Naive B cell (primary cell): Measurements from ENCODE around the gene TYROBP. TPM values are rescaled to one million over a fixed set of nuclear protein-coding genes. Genes with fewer than 3 reads are reported as not detected.
A peak's percentile ranks its signal among the peaks of the same experiment; 100 is the strongest.

Experiments
- ATAC-seq, 2 donors: fragments of 150-1000 bp; cut with Tn5 transposase; 2 replicates each; pipeline ENCODE4 v1.10.0; 2021; ENCODE audit warnings: low read depth in 2 of 2, mild to moderate bottlenecking in 2 of 2, moderate library complexity in 2 of 2
- DNase-seq: peaks from one replicate; pipeline ENCODE4 v3.0.0; 2022
- H3K27ac Mint-ChIP-seq, 6 donors: one replicate each; pipeline ENCODE4 v1.8.0; 2020 to 2022; ENCODE audit warnings: mild to moderate bottlenecking in 6 of 6, mixed read lengths in 6 of 6, moderate library complexity in 5 of 6, inconsistent platforms in 2 of 6
- H3K27me3 Mint-ChIP-seq, 3 donors: one replicate each; pipeline ENCODE4 v1.8.0; 2021 to 2022; ENCODE audit warnings: mixed read lengths in 3 of 3, mild to moderate bottlenecking in 1 of 3
- H3K36me3 Mint-ChIP-seq, 2 donors: one replicate each; pipeline ENCODE4 v1.8.0; 2020 to 2022; ENCODE audit warnings: mixed read lengths in 2 of 2, inconsistent platforms in 1 of 2, mild to moderate bottlenecking in 1 of 2
- H3K4me1 Mint-ChIP-seq, 3 donors: one replicate each; pipeline ENCODE4 v1.8.0; 2020 to 2022; ENCODE audit warnings: mixed read lengths in 3 of 3, inconsistent platforms in 1 of 3, mild to moderate bottlenecking in 1 of 3, moderate library complexity in 1 of 3
- H3K4me3 Mint-ChIP-seq, 8 donors: one replicate each; pipeline ENCODE4 v1.8.0; 2020 to 2022; ENCODE audit warnings: mild to moderate bottlenecking in 8 of 8, mixed read lengths in 8 of 8, moderate library complexity in 8 of 8, inconsistent platforms in 2 of 8
- H3K9me3 Mint-ChIP-seq, 7 donors: one replicate each; pipeline ENCODE4 v1.8.0; 2020 to 2022; ENCODE audit warnings: mixed read lengths in 7 of 7, mild to moderate bottlenecking in 5 of 7, inconsistent platforms in 2 of 7, moderate library complexity in 1 of 7
- polyA plus RNA-seq, 6 donors: library from polyadenylated mRNA; unstranded; fragments of 300-500 nt; fragmentation: Illumina TruSeq; gene quantifications; one replicate each; pipeline ENCODE4 v1.2.3, GENCODE V29; 2021; ENCODE audit warnings: low read depth in 6 of 6

The TYROBP gene
- polyA plus RNA-seq, 6 donors from 2014 or later: 3.4 to 28.6 (median 8.3) TPM

GRCh38 chr19:35859414-35859813 is 48.7 kb downstream of the TYROBP start:
- H3K27me3 Mint-ChIP-seq: peaks cover 53 to 87% (median 80%) of the 10 kb centered on the region in 3 donors
- no peak for ATAC-seq
- no peak overlapping the region for H3K4me3 Mint-ChIP-seq
- peaks cover 0 to 7% of the 10 kb centered on the region in 2 donors for H3K36me3 Mint-ChIP-seq
- H3K9me3 Mint-ChIP-seq: peaks cover 0 to 6% (median 0%) of the 10 kb centered on the region in 7 donors
- peaks cover 14 to 24% (median 17%) of the 10 kb centered on the region in 3 donors for H3K4me1 Mint-ChIP-seq
- H3K27ac Mint-ChIP-seq: no peak overlapping the region
- DNase-seq: no peak

GRCh38 chr19:35858311-35858710 is 49.8 kb downstream of the TYROBP start:
- Mint-ChIP-seq H3K27ac (no peak overlapping the region), H3K4me1 (peaks cover 14 to 24% (median 17%) of the 10 kb centered on the region in 3 donors), H3K4me3 (peak overlapping the region in 4 of 8 donors; percentile 37 to 72 (median 54)), H3K36me3 (peaks cover 0 to 7% of the 10 kb centered on the region in 2 donors), H3K27me3 (peaks cover 54 to 86% (median 83%) of the 10 kb centered on the region in 3 donors), H3K9me3 (peaks cover 0 to 6% (median 0%) of the 10 kb centered on the region in 7 donors)
- ATAC-seq (no peak), DNase-seq (no peak)

DNA sequence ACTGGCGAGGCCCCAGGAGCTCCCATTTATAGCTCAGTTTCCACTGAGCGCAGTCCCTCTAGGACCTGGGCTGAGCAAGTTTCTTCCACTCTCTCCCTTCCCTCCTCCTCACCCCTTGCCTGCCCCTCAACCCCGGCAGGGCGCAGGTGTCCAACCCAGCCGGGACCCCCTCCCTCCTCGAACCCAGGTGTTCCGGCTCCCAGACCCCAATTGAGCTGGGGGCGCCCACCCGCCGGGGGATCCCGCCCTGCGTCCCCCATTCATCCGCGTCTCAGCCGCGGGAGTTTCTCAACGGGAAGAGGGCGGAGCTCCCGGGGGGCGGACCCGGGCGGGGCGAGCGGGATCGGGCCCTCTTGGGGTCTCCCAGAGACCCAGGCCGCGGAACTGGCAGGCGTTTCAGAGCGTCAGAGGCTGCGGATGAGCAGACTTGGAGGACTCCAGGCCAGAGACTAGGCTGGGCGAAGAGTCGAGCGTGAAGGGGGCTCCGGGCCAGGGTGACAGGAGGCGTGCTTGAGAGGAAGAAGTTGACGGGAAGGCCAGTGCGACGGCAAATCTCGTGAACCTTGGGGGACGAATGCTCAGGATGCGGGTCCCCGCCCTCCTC is 51.4 kb downstream of the TYROBP start, which contains the start of gene KIRREL2:
Gene KIRREL2, plus strand, starts transcription at position 366 of the 604 bp plus-strand sequence. Its CDS starts 209 bp downstream, at position 575.
- H3K27ac Mint-ChIP-seq: peak within 1 kb of the TSS in 1 of 6 donors; percentile 80

More for the DNA sequence above, 51.4 kb downstream of the TYROBP start, which contains the start of gene KIRREL2:
- peaks cover 17 to 24% (median 17%) of the 10 kb centered on the region in 3 donors for H3K4me1 Mint-ChIP-seq
- ATAC-seq (peak; percentile 41 to 46), DNase-seq (no peak)
- peaks cover 59 to 89% (median 86%) of the 10 kb centered on the region in 3 donors for H3K27me3 Mint-ChIP-seq
- H3K4me3 Mint-ChIP-seq: peak within 1 kb of the TSS; percentile 56 to 89 (median 82)
- H3K36me3 Mint-ChIP-seq: peaks cover 0 to 5% of the 10 kb centered on the region in 2 donors
- H3K9me3 Mint-ChIP-seq: peaks cover 0 to 5% (median 0%) of the 10 kb centered on the region in 7 donors

Other genes starting within 250 kb of the TYROBP start
- gene UPK1A, start 241.8 kb downstream of the TYROBP start, polyA plus RNA-seq: not detected
- 1 to 10 TPM in 1 of 6 donors, under 1 TPM in 4, not detected in 1; 0.21 to 1.3 (median 0.70) TPM for gene ZBTB32, start 203.7 kb downstream of the TYROBP start, polyA plus RNA-seq
- 1 to 10 TPM in 2 of 6 donors, under 1 TPM in 4; 0.35 to 2.2 (median 0.76) TPM for gene KMT2B, start 190.3 kb downstream of the TYROBP start, polyA plus RNA-seq
- 100 to 1,000 TPM; 114 to 195 (median 134) TPM for gene IGFLR1, start 165.8 kb downstream of the TYROBP start, polyA plus RNA-seq
- gene U2AF1L4, start 162.9 kb downstream of the TYROBP start, polyA plus RNA-seq: 10 to 100 TPM; 26.1 to 41.0 (median 32.5) TPM
- 100 to 1,000 TPM in 2 of 6 donors, 10 to 100 TPM in 4; 82.4 to 105 (median 94.3) TPM for gene PSENEN, start 162.6 kb downstream of the TYROBP start, polyA plus RNA-seq
- gene LIN37, start 159.7 kb downstream of the TYROBP start, polyA plus RNA-seq: 10 to 100 TPM in 3 of 6 donors, 1 to 10 TPM in 3; 8.1 to 17.9 (median 11.1) TPM
- gene HSPB6, start 151.3 kb downstream of the TYROBP start, polyA plus RNA-seq: not detected
- 10 to 100 TPM in 1 of 6 donors, 1 to 10 TPM in 4, not detected in 1; 3.2 to 13.9 (median 9.0) TPM for gene PROSER3, start 150.1 kb downstream of the TYROBP start, polyA plus RNA-seq
- gene ARHGAP33, start 132.7 kb downstream of the TYROBP start, polyA plus RNA-seq: under 1 TPM in 1 of 6 donors, not detected in 5; 0.58 TPM
- gene PRODH2, start 95.5 kb downstream of the TYROBP start, polyA plus RNA-seq: not detected
- not detected for gene NPHS1, start 55.8 kb downstream of the TYROBP start, polyA plus RNA-seq
- not detected for gene KIRREL2, start 51.4 kb downstream of the TYROBP start, polyA plus RNA-seq
- gene APLP1, start 39.7 kb downstream of the TYROBP start, polyA plus RNA-seq: not detected
- gene NFKBID, start 7.8 kb downstream of the TYROBP start, polyA plus RNA-seq: 10 to 100 TPM; 13.5 to 79.7 (median 55.3) TPM
- 10 to 100 TPM; 33.8 to 58.5 (median 47.5) TPM for gene HCST, start 5.8 kb downstream of the TYROBP start, polyA plus RNA-seq
- gene LRFN3, start 28.1 kb upstream of the TYROBP start, polyA plus RNA-seq: under 1 TPM in 3 of 6 donors, not detected in 3; 0.12 to 0.22 (median 0.14) TPM
- gene SDHAF1, start 86.9 kb upstream of the TYROBP start, polyA plus RNA-seq: 10 to 100 TPM; 30.0 to 58.0 (median 48.8) TPM
- gene SYNE4, start 100.5 kb upstream of the TYROBP start, polyA plus RNA-seq: under 1 TPM in 1 of 6 donors, not detected in 5; 0.24 TPM
- 10 to 100 TPM; 13.7 to 28.9 (median 19.1) TPM for gene ALKBH6, start 105.9 kb upstream of the TYROBP start, polyA plus RNA-seq
- 1 to 10 TPM in 1 of 6 donors, not detected in 5; 1.8 TPM for gene CLIP3, start 124.6 kb upstream of the TYROBP start, polyA plus RNA-seq
- 1 to 10 TPM; 1.4 to 7.3 (median 3.6) TPM for gene THAP8, start 146.0 kb upstream of the TYROBP start, polyA plus RNA-seq
- gene WDR62, start 146.6 kb upstream of the TYROBP start, polyA plus RNA-seq: under 1 TPM in 2 of 6 donors, not detected in 4; 0.07 to 0.25 TPM
- not detected for gene OVOL3, start 202.8 kb upstream of the TYROBP start, polyA plus RNA-seq
- gene POLR2I, start 206.6 kb upstream of the TYROBP start, polyA plus RNA-seq: 100 to 1,000 TPM; 112 to 139 (median 126) TPM
- 100 to 1,000 TPM; 142 to 230 (median 163) TPM for gene TBCB, start 207.2 kb upstream of the TYROBP start, polyA plus RNA-seq
- 100 to 1,000 TPM in 5 of 6 donors, 10 to 100 TPM in 1; 93.5 to 156 (median 111) TPM for gene CAPNS1, start 231.8 kb upstream of the TYROBP start, polyA plus RNA-seq
- not detected for gene COX7A1, start 244.2 kb upstream of the TYROBP start, polyA plus RNA-seq